HepG2 (cell line): ENCODE measurements around the gene LUC7L. TPM values are rescaled to one million over a fixed set of nuclear protein-coding genes. Genes with fewer than 3 reads are reported as not detected.
A peak's percentile ranks its signal among the peaks of the same experiment; 100 is the strongest.

Experiments
- BRCA1 ChIP-seq: sonication (generic); formaldehyde crosslinking; IDR thresholded peaks from 2 replicates; pipeline ENCODE4 v1.4.0; 2020; ENCODE audit warnings: missing genetic modification reagents
- FOXK2 ChIP-seq: fragments of 450-650 bp; IDR thresholded peaks from 2 replicates; pipeline ENCODE4 v1.6.1; 2016
- GATAD1 ChIP-seq: IDR thresholded peaks from 2 replicates; pipeline ENCODE4 v1.6.1; 2016; ENCODE audit warnings: missing genetic modification reagents, missing compliant biosample characterization
- MAFK ChIP-seq, 2 experiments: IDR thresholded peaks in 1 of 2; conservative IDR thresholded peaks in 1 of 2; 2 replicates each; pipeline ENCODE4 v1.6.1; 2011; ENCODE audit warnings: improper control_type of control experiment in 2 of 2, low read length in 2 of 2
- PAX8 ChIP-seq: sonication (generic); formaldehyde crosslinking; IDR thresholded peaks from 2 replicates; pipeline ENCODE4 v1.8.0; 2022; ENCODE audit warnings: mild to moderate bottlenecking, missing genetic modification reagents, borderline replicate concordance
- ZBTB42 ChIP-seq: sonication (generic); formaldehyde crosslinking; IDR thresholded peaks from 2 replicates; pipeline ENCODE4 v1.5.0; 2020; ENCODE audit warnings: mild to moderate bottlenecking, missing genetic modification reagents
- ZFP36 ChIP-seq: fragments of 150-350 bp; IDR thresholded peaks from 2 replicates; pipeline ENCODE4 v1.6.1; 2018; ENCODE audit warnings: borderline replicate concordance, low read length, low read depth; ENCODE audit not compliant: partially characterized antibody
- ZMAT3 ChIP-seq: sonication (generic); formaldehyde crosslinking; conservative IDR thresholded peaks from 2 replicates; pipeline ENCODE4 v1.7.0; 2021; ENCODE audit warnings: missing genetic modification reagents
- ZNF234 ChIP-seq: sonication (generic); formaldehyde crosslinking; conservative IDR thresholded peaks from 2 replicates; pipeline ENCODE4 v1.5.1; 2020; ENCODE audit warnings: mild to moderate bottlenecking, missing genetic modification reagents
- ZNF30 ChIP-seq: sonication (generic); formaldehyde crosslinking; IDR thresholded peaks from 2 replicates; pipeline ENCODE4 v1.5.0; 2020; ENCODE audit warnings: mild to moderate bottlenecking, missing genetic modification reagents
- ZNF354B ChIP-seq: sonication (generic); formaldehyde crosslinking; IDR thresholded peaks from 2 replicates; pipeline ENCODE4 v1.8.0; 2022; ENCODE audit warnings: mild to moderate bottlenecking, missing genetic modification reagents
- ZNF841 ChIP-seq: sonication (generic); formaldehyde crosslinking; IDR thresholded peaks from 2 replicates; pipeline ENCODE4 v1.8.1; 2023; ENCODE audit warnings: missing genetic modification reagents, borderline replicate concordance
- polyA plus RNA-seq, 8 experiments: library from polyadenylated mRNA; depleted of rRNA in 3 of 8; stranded (reverse) in 7 of 8; unstranded in 1 of 8; fragments of >200 nt; fragmentation: Illumina TruSeq in 4 of 8; extraction: Trizol in 4 of 8; gene quantifications; 2 replicates each; pipeline versions ENCODE4 v1.2.1 to v1.2.3, GENCODE V29; 2011 to 2016; ENCODE audit warnings: low read depth in 4 of 8, missing spikeins in 1 of 8, mixed read lengths in 1 of 8; ENCODE audit not compliant: insufficient read depth in 1 of 8
- total RNA-seq, 5 experiments: library from RNA; depleted of rRNA; stranded (reverse); fragments of >200 nt; fragmentation: Illumina TruSeq; extraction: Trizol; gene quantifications; 2 replicates each; pipeline ENCODE4 v1.2.3, GENCODE V29; 2016; ENCODE audit warnings: low read depth in 1 of 5
- TF ChIP-seq, protein P1 (sequence below): sonication (generic); formaldehyde crosslinking; IDR thresholded peaks from 2 replicates; pipeline ENCODE4 v1.9.0; 2021; ENCODE audit warnings: missing genetic modification reagents, mild to moderate bottlenecking, borderline replicate concordance
- TF ChIP-seq, protein P2 (sequence below): sonication (generic); formaldehyde crosslinking; conservative IDR thresholded peaks from 2 replicates; pipeline ENCODE4 v1.5.0; 2020; ENCODE audit warnings: missing genetic modification reagents
- TF ChIP-seq, protein P3 (sequence below): sonication (generic); formaldehyde crosslinking; IDR thresholded peaks from 2 replicates; pipeline ENCODE4 v1.4.0; 2020; ENCODE audit warnings: missing genetic modification reagents
- TF ChIP-seq, protein P4 (sequence below): sonication (generic); formaldehyde crosslinking; IDR thresholded peaks from 2 replicates; pipeline ENCODE4 v1.4.0; 2020; ENCODE audit warnings: missing genetic modification reagents

The LUC7L gene
- total and polyA plus RNA-seq, 2 of the 13 experiments (the other 11 are each of a cell fraction or from before 2014, with no cell fraction given), result 48.7 to 56.9 TPM

DNA sequence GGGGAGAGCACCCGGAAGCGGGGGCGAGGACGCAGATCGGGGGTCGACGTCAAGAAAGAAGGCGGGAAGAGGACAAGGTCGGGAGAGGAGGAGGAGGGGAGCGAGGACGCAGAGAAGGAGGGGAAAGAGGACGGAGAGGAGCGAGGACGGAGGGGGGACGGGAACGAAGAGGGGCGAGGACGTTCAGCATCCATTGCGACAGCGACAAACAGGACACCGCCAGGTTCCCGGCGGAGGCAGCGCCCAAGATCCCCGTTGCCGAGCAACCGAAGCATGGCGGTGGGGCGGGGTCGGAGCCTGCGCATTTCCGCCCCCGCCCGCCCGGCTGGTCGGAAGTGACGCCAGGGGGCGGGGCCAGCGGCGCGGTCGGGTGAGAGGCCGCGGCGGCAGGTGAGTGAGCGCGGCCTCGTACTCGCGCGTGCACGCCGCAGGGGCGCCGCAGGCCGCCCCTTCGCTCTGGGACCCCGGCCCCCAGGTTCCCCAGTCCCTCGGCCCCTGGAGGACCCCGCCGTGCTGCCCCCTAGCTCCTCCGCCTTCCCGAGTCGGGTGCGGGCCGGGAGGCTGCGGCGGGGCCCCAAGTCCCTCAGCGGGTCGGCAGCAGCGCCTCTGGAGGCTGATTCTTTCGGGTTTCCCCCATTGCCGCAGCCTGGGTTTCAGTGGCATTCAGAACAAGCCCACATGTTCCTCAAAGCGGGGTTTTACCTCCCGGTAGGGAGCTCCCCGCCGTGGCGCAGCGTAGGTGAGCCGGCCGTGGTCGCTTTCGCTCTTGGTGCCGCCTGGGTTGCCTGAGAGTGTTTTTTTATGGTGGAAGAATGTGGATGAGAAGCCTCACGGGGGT, 5.4 kb upstream of the LUC7L start, which contains the start of gene FAM234A (continued):
- TF ChIP-seq, protein P1, sequence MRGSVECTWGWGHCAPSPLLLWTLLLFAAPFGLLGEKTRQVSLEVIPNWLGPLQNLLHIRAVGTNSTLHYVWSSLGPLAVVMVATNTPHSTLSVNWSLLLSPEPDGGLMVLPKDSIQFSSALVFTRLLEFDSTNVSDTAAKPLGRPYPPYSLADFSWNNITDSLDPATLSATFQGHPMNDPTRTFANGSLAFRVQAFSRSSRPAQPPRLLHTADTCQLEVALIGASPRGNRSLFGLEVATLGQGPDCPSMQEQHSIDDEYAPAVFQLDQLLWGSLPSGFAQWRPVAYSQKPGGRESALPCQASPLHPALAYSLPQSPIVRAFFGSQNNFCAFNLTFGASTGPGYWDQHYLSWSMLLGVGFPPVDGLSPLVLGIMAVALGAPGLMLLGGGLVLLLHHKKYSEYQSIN, result no peak
- TF ChIP-seq ZMAT3 (CRISPR knock-in tag), result no peak
- no peak for TF ChIP-seq BRCA1
- TF ChIP-seq, protein P2, sequence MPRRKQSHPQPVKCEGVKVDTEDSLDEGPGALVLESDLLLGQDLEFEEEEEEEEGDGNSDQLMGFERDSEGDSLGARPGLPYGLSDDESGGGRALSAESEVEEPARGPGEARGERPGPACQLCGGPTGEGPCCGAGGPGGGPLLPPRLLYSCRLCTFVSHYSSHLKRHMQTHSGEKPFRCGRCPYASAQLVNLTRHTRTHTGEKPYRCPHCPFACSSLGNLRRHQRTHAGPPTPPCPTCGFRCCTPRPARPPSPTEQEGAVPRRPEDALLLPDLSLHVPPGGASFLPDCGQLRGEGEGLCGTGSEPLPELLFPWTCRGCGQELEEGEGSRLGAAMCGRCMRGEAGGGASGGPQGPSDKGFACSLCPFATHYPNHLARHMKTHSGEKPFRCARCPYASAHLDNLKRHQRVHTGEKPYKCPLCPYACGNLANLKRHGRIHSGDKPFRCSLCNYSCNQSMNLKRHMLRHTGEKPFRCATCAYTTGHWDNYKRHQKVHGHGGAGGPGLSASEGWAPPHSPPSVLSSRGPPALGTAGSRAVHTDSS (CRISPR knock-in tag), result no peak
- peak; percentile 78; the same call in 1 of the 2 replicates for TF ChIP-seq ZNF841 (CRISPR knock-in tag)
- TF ChIP-seq ZNF234 (CRISPR knock-in tag), result no peak; the same call in 1 of the 2 replicates
- no peak for TF ChIP-seq ZNF354B (CRISPR knock-in tag)
- TF ChIP-seq ZFP36, result no peak
- TF ChIP-seq PAX8 (CRISPR knock-in tag), result no peak
- TF ChIP-seq FOXK2, result 0 out of 2 replicates have a peak, but pooled peaks have one; percentile 20
- peak; percentile 49; the same call in 1 of the 2 replicates for TF ChIP-seq GATAD1 (CRISPR knock-in tag)
- TF ChIP-seq, protein P3, sequence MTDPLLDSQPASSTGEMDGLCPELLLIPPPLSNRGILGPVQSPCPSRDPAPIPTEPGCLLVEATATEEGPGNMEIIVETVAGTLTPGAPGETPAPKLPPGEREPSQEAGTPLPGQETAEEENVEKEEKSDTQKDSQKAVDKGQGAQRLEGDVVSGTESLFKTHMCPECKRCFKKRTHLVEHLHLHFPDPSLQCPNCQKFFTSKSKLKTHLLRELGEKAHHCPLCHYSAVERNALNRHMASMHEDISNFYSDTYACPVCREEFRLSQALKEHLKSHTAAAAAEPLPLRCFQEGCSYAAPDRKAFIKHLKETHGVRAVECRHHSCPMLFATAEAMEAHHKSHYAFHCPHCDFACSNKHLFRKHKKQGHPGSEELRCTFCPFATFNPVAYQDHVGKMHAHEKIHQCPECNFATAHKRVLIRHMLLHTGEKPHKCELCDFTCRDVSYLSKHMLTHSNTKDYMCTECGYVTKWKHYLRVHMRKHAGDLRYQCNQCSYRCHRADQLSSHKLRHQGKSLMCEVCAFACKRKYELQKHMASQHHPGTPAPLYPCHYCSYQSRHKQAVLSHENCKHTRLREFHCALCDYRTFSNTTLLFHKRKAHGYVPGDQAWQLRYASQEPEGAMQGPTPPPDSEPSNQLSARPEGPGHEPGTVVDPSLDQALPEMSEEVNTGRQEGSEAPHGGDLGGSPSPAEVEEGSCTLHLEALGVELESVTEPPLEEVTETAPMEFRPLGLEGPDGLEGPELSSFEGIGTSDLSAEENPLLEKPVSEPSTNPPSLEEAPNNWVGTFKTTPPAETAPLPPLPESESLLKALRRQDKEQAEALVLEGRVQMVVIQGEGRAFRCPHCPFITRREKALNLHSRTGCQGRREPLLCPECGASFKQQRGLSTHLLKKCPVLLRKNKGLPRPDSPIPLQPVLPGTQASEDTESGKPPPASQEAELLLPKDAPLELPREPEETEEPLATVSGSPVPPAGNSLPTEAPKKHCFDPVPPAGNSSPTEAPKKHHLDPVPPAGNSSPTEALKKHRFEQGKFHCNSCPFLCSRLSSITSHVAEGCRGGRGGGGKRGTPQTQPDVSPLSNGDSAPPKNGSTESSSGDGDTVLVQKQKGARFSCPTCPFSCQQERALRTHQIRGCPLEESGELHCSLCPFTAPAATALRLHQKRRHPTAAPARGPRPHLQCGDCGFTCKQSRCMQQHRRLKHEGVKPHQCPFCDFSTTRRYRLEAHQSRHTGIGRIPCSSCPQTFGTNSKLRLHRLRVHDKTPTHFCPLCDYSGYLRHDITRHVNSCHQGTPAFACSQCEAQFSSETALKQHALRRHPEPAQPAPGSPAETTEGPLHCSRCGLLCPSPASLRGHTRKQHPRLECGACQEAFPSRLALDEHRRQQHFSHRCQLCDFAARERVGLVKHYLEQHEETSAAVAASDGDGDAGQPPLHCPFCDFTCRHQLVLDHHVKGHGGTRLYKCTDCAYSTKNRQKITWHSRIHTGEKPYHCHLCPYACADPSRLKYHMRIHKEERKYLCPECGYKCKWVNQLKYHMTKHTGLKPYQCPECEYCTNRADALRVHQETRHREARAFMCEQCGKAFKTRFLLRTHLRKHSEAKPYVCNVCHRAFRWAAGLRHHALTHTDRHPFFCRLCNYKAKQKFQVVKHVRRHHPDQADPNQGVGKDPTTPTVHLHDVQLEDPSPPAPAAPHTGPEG, result peak; percentile 42; the same call in 1 of the 2 replicates
- 0 out of 2 replicates have a peak, but pooled peaks have one; percentile 58 for TF ChIP-seq ZBTB42 (CRISPR knock-in tag)
- no peak for TF ChIP-seq ZNF30 (CRISPR knock-in tag)
- TF ChIP-seq MAFK (conservative IDR thresholded peaks at IDR 0.05 in 1 of 2, IDR thresholded peaks at IDR 0.05 in 1 of 2; ENCODE audit: low read length in 2 of 2), result no peak
- TF ChIP-seq, protein P4, sequence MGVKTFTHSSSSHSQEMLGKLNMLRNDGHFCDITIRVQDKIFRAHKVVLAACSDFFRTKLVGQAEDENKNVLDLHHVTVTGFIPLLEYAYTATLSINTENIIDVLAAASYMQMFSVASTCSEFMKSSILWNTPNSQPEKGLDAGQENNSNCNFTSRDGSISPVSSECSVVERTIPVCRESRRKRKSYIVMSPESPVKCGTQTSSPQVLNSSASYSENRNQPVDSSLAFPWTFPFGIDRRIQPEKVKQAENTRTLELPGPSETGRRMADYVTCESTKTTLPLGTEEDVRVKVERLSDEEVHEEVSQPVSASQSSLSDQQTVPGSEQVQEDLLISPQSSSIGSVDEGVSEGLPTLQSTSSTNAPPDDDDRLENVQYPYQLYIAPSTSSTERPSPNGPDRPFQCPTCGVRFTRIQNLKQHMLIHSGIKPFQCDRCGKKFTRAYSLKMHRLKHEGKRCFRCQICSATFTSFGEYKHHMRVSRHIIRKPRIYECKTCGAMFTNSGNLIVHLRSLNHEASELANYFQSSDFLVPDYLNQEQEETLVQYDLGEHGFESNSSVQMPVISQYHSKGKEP, result no peak
